Measurements from ENCODE around the gene RAP1GAP2.

DNA sequence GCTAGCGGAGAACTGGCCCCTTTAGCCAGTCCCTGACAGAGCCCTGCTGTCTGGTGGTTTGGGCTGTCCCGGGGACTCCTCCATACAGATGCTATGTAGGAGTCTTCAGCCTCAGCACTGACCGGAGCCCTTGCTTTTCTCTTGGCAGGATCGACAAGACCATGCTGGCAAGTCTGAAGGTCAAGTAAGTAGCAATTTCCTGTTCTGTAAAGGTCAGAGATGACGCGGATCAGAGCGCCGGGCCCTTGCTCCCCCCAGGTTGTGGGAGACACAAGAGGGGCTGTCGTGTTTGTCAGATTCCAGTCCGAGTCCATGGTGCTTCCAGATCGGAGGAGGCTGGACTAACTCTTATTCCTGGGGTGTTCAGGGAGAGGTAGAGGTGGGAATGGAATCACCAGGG lies 4.1 kb downstream of the RAP1GAP2 start:
- TF ChIP-seq EP300 (IDR thresholded peaks at IDR 0.05) (no peak), POLR2A (IDR thresholded peaks at IDR 0.05) (no peak), POLR2AphosphoS5 (IDR thresholded peaks at IDR 0.05) (no peak)
- TF ChIP-seq, protein P1, sequence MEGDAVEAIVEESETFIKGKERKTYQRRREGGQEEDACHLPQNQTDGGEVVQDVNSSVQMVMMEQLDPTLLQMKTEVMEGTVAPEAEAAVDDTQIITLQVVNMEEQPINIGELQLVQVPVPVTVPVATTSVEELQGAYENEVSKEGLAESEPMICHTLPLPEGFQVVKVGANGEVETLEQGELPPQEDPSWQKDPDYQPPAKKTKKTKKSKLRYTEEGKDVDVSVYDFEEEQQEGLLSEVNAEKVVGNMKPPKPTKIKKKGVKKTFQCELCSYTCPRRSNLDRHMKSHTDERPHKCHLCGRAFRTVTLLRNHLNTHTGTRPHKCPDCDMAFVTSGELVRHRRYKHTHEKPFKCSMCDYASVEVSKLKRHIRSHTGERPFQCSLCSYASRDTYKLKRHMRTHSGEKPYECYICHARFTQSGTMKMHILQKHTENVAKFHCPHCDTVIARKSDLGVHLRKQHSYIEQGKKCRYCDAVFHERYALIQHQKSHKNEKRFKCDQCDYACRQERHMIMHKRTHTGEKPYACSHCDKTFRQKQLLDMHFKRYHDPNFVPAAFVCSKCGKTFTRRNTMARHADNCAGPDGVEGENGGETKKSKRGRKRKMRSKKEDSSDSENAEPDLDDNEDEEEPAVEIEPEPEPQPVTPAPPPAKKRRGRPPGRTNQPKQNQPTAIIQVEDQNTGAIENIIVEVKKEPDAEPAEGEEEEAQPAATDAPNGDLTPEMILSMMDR (IDR thresholded peaks at IDR 0.05) = no peak
